Measurements from ENCODE around the gene ARHGAP35.
"Not testable (repeated sequence)": the region's sequence is repeated elsewhere in the genome, so short reads cannot be mapped to it uniquely, and the experiment has no call there.

The ARHGAP35 gene

GRCh38 chr19:46860846-46861690 is at the start of gene ARHGAP35:
TSS of gene ARHGAP35 (plus strand) at chr19:46860997. CDS start at chr19:46918676, 57,679 bp downstream.
- DNase-seq, result peak; percentile 93

GRCh38 chr19:46812977-46813838 is 47.6 kb upstream of the ARHGAP35 start:
- DNase-seq, result peak; percentile 63

DNA sequence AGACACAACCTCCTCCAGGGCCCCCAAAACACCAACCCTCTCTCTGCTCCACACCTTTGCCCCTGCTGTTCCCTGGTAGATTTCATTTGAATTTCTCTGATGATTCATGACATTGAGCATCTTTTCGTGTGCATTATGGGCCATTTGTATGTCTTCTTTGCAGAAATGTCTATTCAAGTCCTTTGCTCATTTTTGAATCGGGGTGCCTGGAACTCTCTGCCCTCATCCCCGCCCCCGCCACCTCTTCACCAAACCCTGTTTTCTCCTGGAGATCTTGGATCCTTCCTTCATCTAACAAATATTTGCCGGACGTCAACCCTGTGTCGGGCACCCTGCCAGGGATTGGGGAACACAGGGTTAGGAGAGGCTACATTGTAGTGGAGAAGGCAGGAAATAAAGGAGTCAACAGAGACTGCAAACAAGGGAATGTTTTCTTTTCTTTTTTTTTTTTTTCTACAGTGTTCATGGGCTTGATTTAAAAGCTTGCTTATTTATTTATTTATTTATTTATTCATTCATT is 46.9 kb upstream of the ARHGAP35 start:
- no peak for DNase-seq

DNA sequence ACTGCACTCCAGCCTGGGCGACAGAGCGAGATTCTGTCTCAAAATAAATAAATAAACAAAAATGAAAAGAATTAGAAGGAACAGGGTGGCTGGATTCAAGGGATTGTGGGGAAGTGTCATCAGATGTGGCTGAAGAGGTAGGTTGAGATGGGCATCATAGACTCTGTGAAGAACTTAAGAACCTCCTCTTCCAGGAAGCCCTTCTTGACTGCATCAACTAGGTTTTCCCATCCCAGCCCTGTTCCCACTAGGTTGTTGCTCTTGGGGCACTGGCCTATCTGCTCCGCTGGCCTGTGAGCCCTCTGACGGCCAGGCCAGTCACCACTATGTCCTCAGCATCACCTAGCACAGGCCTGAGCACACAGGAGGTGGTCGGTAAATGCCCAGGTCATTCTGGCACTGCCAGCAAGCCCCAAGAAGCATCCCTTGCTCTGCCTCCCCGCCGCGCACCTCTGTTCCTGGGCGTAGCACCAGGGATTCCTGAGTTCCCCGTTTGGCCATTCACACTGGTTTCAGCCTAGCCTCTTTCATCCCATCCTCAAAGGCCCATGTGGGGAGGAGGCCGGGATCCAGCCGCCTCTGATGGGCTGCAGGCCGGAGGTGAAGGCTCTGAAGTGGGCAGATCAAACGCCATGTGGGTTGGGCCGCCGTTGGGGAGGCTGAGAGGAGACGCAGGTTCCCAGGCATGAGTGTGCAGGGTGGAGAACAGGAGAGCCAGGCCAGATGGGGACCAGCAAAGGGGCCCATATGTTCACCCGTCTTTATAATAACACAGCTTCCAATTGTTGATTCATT is 44.8 kb upstream of the ARHGAP35 start:
- no peak for DNase-seq

GRCh38 chr19:46818812-46819211 is 42.0 kb upstream of the ARHGAP35 start:
- no peak for DNase-seq

- peak; percentile 62 for DNase-seq
Observed at GRCh38 chr19:46821512-46822409, 39.0 kb upstream of the ARHGAP35 start.

DNA sequence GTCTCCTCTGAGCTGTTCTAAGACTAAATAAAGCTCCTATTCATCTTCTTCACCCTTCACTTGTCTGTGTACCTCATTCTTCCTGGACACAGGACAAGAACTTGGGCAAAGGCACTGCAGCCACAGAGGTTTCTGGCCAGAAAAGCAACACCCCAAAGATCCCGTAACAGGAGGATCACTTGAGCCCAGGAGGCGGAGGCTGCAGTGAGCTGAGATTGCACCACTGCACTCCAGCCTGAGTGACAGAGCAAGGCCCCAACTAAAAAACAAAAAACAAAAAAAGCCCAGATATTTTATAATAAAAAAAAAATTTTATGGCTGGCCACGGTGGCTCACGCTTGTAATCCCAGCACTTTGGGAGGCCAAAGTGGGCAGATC is 38.4 kb upstream of the ARHGAP35 start:
- not testable (repeated sequence) for DNase-seq

- no peak for DNase-seq
Observed at GRCh38 chr19:46823049-46823448, 37.7 kb upstream of the ARHGAP35 start.

DNA sequence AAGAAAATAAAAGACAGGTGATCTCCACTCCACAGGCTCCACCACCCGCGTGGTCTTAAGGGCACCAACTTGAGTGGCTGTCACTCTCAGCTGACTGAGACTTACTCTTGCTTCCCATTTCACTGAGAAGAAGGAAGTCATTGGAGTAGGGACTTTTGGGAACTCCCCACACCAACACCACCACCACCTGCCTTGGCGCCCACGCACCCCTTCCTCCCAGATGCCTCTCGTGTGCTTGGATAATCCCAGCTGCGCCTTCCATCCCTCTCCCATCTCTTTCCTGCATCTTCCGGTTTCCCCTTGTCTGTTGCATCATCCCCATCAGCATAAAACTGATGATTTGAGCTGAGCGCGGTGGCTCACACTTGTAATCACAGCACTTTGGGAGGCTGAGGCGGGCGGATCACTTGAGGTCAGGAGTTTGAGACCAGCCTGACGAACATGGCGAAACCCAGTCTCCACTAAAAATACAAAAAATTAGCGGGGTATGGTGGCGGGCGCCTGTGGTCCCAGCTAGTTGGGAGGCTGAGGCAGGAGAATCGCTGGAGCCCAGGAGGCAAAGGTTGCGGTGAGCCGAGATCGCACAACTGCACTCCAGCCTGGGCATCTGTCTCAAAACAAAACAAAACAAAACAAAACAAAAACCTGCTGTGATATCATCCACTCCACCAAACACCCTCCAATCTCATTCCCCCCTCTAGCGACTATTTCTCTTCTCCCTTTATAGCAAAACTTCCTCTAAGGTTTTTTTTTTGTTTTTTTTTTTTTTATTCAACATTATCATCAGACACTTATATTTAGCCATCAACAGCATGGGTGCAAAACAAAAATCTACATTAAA is 35.7 kb upstream of the ARHGAP35 start:
- no peak for DNase-seq

DNA sequence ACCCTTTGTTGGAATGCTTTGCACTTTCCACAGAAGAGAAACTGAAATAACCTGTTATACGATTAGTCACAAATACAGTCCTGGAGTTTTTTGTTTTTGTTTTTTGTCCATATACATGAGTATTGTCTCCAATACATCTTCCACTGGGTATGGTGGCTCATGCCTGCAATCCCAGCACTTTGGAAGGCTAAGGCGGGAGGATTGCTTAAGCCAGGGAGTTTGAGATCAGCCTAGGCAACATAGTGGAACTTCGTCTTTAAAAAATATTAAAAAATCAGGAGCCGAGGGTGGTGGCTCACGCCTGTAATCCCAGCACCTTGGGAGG is 35.1 kb upstream of the ARHGAP35 start:
- no peak for DNase-seq

- no peak for DNase-seq
Observed at GRCh38 chr19:46828484-46828883, 32.3 kb upstream of the ARHGAP35 start.

DNA sequence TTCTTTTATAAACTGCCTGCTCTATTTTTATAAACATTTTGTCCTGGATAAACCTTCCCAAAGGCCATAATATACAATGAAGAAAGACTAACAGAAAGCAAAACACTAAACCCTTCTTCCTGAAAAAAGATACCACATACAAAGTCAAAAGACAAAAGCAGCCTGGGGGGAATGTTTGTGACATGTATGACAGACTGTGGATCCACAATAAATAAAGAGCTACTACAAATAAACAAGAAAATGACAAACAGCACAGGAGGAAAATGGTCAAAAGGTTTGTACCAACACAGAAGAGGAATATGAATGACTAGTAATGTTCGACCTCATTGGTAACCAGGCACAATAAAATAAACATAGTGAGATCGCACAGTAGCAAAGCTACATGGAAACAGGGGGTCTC is 29.9 kb upstream of the ARHGAP35 start:
- DNase-seq, result no peak

DNA sequence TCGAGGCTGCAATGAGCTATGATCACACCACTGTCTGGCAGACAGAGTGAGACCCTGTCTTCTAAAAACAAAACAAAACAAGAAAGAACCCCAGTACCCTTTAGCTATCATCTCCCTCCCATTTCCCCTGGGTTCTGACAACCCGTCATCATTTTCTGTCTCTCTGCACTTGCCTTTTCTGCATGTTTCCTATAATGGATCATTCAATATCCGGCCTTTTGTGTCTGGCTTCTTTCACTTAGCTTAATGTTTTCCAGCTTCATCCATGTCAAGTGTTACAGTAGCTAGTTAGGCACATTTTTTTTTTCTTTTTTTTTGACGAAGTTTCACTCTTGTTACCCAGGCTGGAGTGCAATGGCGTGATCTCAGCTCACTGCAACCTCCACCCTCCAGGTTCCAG is 26.7 kb upstream of the ARHGAP35 start:
- no peak for DNase-seq

DNA sequence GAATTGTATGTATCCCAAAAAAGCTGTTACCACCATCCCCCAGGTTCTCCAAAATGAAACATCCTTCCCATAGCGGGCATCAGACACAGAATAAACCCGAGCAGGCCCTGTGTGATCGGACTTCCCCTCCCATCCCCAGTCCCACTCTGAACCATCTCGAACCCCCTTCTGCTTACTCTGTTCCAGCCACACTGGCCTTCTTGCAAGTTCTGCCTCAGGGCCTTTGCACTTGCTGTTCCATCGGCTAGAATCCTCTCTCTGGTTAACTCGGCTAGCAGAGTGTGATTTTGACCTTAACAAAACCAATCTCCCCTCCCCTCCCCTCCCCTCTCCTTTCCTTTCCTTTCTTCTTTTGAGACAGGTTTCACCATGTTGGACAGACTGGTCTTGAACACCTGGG is 25.8 kb upstream of the ARHGAP35 start:
- DNase-seq, result no peak

DNA sequence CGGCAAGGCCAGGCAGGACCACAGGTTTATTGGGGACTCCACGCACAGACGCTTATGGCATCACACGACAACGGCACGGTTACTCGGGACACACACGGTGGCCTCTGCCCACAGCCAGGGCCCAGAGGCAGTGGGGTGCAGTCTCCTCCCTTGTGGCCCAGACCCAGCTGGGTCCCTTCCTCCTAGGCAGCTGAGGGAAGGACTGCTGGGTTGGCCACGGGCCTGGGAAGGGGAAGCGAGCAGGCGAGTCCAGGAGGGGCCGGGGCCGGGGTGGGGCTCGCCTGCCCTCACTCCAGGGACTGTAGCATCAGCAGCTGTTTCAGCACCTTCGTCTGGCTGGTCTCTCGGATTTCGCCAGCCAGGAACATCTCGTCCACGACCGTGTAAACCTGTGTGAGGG is 22.6 kb upstream of the ARHGAP35 start:
- no peak for DNase-seq

GRCh38 chr19:46839752-46840497 is 20.9 kb upstream of the ARHGAP35 start:
- DNase-seq, result no peak

DNA sequence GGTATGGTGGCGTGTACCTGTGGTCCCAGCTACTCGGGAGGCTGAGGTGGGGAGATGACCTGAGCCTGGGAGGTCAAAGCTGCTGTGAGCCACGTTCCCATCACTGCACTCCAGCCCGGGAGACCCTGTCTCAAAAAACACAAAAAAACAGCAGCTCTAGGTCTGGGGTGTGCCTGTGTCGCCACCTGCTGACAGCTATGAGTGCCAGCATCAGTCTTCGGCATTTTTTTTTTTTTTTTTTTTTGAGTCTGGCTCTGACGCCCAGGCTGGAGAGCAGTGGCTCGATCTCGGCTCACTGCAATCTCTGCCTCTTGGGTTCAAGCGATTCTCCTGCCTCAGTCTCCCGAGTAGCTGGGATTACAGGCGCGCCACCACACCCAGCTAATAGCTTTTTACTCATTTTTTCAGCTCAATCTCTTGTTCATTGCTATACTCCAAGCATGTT is 20.3 kb upstream of the ARHGAP35 start:
- peak; percentile 81 for DNase-seq

DNA sequence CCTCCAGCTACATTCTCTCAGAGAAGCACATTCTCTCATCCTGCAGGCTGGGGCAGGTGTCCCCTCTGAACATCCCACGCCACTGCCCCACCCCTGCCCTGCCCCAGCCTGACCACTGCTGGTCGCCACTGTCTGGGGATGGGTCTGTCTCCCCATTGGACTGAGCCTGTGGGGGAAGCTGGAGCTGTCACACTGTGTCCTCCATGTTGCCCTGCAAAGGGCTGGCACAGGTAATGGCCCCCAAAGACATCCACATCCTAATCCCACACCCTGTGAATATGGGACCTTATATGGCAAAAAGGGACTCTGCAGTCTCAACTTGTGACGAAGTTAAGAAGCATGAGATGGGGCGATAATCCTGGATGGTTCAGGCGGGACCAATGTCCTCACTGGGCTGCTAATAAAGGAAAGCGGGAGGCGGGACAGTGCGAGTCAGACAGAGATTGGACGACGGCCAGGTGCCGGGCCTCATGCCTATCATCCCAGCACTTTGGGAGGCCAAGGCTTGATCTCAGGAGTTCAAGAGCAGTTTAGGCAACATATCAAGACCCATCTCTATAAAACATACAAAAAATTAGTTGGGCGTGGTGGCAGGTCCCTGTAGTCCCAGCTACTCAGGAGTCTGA is 19.2 kb upstream of the ARHGAP35 start:
- DNase-seq, result no peak

- no peak for DNase-seq
Observed at GRCh38 chr19:46842791-46843190, 18.0 kb upstream of the ARHGAP35 start.

DNA sequence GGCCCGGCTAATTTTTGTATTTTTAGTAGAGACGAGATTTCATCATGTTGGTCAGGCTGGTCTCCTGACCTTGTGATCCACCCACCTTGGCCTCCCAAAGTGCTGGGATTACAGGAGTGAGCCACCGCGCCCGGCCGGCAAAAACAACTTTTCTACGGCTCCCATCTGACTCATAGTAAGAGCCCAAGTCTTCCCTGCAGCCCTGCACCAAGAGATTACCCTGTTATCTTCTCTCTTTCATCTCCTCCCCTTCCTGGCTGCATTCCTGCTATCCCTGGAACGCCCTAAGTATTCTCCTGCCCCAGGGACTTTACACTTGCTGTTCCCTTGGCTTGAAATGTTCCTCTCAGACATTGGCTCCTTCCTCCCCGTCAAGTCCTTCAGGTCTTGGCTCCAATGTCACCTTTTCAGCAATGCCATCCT is 16.7 kb upstream of the ARHGAP35 start:
- peak; percentile 94 for DNase-seq
